Upper lobe of left lung (tissue), 6 donors: ENCODE data around the gene IKBKG. TPM values are rescaled to one million over a fixed set of nuclear protein-coding genes. Genes with fewer than 3 reads are reported as not detected.
A peak's percentile ranks its signal among the peaks of the same experiment; 100 is the strongest.

ENCODE experiments used
- ATAC-seq, 2 donors: fragments of 200-7000 bp; cut with Tn5 transposase; one replicate each; pipeline ENCODE4 v1.9.1; 2022; ENCODE audit warnings: mild to moderate bottlenecking in 2 of 2, moderate library complexity in 2 of 2; ENCODE audit not compliant: low FRiP score in 2 of 2
- DNase-seq, 2 donors: peaks; one replicate each; pipeline ENCODE4 v3.0.0-alpha.2; 2019 to 2020
- H3K27ac ChIP-seq, 4 donors: fragments of 200-600 bp; sonication (generic); one replicate each; pipeline ENCODE4 v1.5.1; 2016 to 2019
- H3K27me3 ChIP-seq, 4 donors: fragments of 200-600 bp; sonication (generic); one replicate each; pipeline ENCODE4 v1.5.1; 2017 to 2019
- H3K36me3 ChIP-seq, 4 donors: fragments of 200-600 bp; sonication (generic); one replicate each; pipeline ENCODE4 v1.5.1; 2016 to 2019
- H3K4me1 ChIP-seq, 4 donors: fragments of 200-600 bp; sonication (generic); one replicate each; pipeline ENCODE4 v1.5.1; 2018 to 2019
- H3K4me3 ChIP-seq, 4 donors: fragments of 200-600 bp; sonication (generic); one replicate each; pipeline ENCODE4 v1.5.1; 2017 to 2019; ENCODE audit warnings: mild to moderate bottlenecking in 2 of 4, moderate library complexity in 1 of 4
- H3K9me3 ChIP-seq, 4 donors: fragments of 200-600 bp; sonication (generic); one replicate each; pipeline ENCODE4 v1.5.1; 2018 to 2019
- CTCF ChIP-seq, 6 experiments: fragments of 450-650 bp in 4 of 6; fragments of 200-600 bp in 2 of 6; sonication (generic) in 2 of 6; IDR thresholded peaks; one replicate each; pipeline ENCODE4 v1.5.1; 2016 to 2019; ENCODE audit warnings: antibody characterized with exemption in 6 of 6
- EP300 ChIP-seq, 4 donors: sonication (generic); formaldehyde crosslinking; IDR thresholded peaks; one replicate each; pipeline ENCODE4 v1.5.1; 2017; ENCODE audit warnings: antibody characterized with exemption in 4 of 4, control low read depth in 2 of 4
- POLR2A ChIP-seq, 4 donors: fragments of 450-650 bp; IDR thresholded peaks; one replicate each; pipeline ENCODE4 v1.5.1; 2016 to 2017; ENCODE audit warnings: antibody characterized with exemption in 4 of 4, mild to moderate bottlenecking in 2 of 4
- POLR2AphosphoS5 ChIP-seq, 2 donors: sonication (generic); formaldehyde crosslinking; IDR thresholded peaks; one replicate each; pipeline ENCODE4 v1.5.1; 2017; ENCODE audit warnings: antibody characterized with exemption in 2 of 2
- WGBS, 2 donors: methylation state at CpG; one replicate each; pipeline ENCODE4 v1.1.5; 2017 to 2018; 5-methylcytosine and 5-hydroxymethylcytosine counted together
- total RNA-seq, 6 donors: library from RNA; depleted of rRNA in 4 of 6; stranded (reverse); fragments of >200 nt in 4 of 6; gene quantifications; one replicate each; pipeline versions ENCODE4 v1.1.0 to v1.2.1, GENCODE V29; 2016 to 2021
- donor health status: DM: no; HTN: no; CAD: no; lungs with moderate emphysema.
- donor health status: DM: no; HTN: yes; CAD: no; lungs with severe emphysema.

IKBKG gene
- total RNA-seq, 6 donors from 2014 or later, result 11.1 to 46.3 (median 39.7) TPM

DNA sequence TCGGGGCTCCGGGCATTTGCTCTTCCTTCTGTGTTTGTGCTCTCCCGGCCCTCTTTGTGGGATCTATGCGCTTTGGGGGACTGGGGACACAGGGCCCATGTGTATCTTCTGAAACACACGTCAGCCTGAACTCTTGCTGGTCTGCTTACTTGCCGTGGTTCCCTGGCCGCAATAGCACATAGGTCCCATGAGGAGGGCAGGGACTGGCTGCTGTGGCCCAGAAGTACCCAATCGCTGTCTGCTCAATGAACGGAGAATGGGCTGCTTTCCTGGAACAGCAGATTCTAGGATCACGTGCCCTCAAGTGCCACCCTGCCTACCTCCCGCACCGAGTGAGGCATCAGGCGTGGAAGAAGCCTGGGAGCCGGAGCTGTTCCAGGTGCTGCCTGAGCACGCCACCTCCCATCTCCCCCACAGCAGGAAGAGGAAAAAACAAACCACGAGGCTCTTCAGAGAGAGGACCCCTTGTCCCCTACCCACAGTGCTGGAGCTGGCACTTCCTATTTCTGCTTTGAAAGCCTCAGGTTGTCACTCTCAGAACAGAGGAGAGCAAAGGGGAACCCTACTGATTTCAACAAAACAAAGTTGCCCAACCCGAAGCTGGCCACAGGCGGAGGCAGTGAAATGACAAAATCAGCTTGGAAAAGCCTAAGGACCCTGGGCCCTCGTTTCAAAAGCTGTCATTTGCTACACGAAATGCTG, 4.5 kb upstream of the IKBKG start:
- H3K27ac ChIP-seq, result peak overlapping the region; percentile 84 to 87 (median 86)
- TF ChIP-seq CTCF (IDR thresholded peaks at IDR 0.05) (no peak), POLR2A (IDR thresholded peaks at IDR 0.05) (peak in 1 of 4 donors; percentile 34), POLR2AphosphoS5 (IDR thresholded peaks at IDR 0.05) (peak in 1 of 2 donors; percentile 8)
- H3K36me3 ChIP-seq, result no peaks in the 10 kb centered on the region
- peaks cover 0 to 9% (median 0%) of the 10 kb centered on the region in 4 donors for H3K9me3 ChIP-seq
- H3K4me3 ChIP-seq, result peak overlapping the region in 2 of 4 donors; percentile 3 to 21
- peak in 1 of 2 donors; percentile 2 for ATAC-seq
- H3K27me3 ChIP-seq, result no peaks in the 10 kb centered on the region
- peaks cover 26 to 54% (median 34%) of the 10 kb centered on the region in 4 donors for H3K4me1 ChIP-seq
- peak in 1 of 2 donors; percentile 77 for DNase-seq
- 52 to 58% methylated on average over 3 to 20 of the region's 20 CpGs for WGBS, 2 donors

- ATAC-seq (no peak), DNase-seq (no peak)
- Histone ChIP-seq H3K9me3 (peaks cover 0 to 9% (median 0%) of the 10 kb centered on the region in 4 donors), H3K27me3 (no peaks in the 10 kb centered on the region), H3K36me3 (no peaks in the 10 kb centered on the region), H3K4me3 (peak overlapping the region in 3 of 4 donors; percentile 59 to 76 (median 69)), H3K4me1 (peaks cover 36 to 61% (median 39%) of the 10 kb centered on the region in 4 donors), H3K27ac (peak overlapping the region in 2 of 4 donors; percentile 89)
- 90 to 92% methylated on average over 10 to 17 of the region's 17 CpGs for WGBS, 2 donors
- no peak for TF ChIP-seq POLR2AphosphoS5 (IDR thresholded peaks at IDR 0.05)
- no peak for TF ChIP-seq EP300 (IDR thresholded peaks at IDR 0.05)
- no peak for TF ChIP-seq POLR2A (IDR thresholded peaks at IDR 0.05)
- TF ChIP-seq CTCF (IDR thresholded peaks at IDR 0.05), result no peak
These were observed 1.6 kb upstream of the IKBKG start for GRCh38 chrX:154545673-154546274.

DNA sequence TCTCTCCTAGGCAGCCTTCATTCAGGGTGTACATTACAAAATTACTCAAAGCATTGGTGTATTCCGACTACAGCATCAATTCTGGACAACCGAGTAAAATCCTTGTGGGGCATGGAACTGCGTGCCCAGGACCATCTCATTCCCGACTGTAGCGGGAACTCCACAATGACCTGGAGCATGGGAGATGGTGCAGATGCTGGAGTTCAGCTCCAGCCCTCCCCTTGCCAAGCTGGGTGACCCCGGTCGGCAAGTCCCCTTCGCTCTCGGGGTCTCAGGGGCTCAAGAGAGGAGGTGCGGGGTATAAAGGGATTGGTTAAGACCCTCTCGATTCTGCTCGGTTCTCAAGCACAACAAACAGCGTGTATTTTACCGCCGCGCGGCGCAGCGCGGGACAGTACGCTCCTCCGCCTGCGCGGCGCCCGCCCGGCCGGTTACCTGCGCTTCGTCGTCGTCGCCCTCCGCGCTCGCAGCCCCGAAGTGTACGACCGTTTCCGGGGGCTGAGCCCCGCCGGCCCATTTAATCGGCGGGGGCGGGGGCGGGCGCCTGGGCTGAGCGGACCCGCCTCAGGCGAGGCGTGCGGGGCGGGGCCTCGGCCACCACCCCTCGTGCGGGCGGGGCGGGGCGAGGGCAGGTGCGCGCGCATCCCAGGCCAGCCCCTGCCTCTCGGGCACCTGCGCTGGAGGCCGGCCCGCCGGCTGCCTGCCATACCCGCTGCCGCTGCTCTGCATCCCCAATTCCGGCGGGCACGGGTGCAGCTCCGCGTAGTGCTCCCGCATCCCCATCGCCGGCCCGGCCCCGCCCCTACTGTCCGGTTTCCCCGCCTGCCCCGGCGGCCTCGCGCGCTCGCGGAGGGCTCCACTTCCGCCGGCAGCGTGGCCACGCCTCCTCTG, 821 bp upstream of the IKBKG start, which contains the start of gene G6PD:
TSS of gene G6PD (minus strand) at position 493 of the 891 bp plus-strand sequence. CDS start 691 bp downstream, outside the sequence.
- peaks cover 32 to 54% (median 36%) of the 10 kb centered on the region in 4 donors for H3K4me1 ChIP-seq
- peak; percentile 69 to 90 for ATAC-seq
- TF ChIP-seq POLR2A (IDR thresholded peaks at IDR 0.05) (peak in 2 of 4 donors; percentile 22 to 66), CTCF (IDR thresholded peaks at IDR 0.05) (peak in 1 of 6 experiments; percentile 32), POLR2AphosphoS5 (IDR thresholded peaks at IDR 0.05) (peak; percentile 6 to 24), EP300 (IDR thresholded peaks at IDR 0.05) (no peak)
- peak within 1 kb of the TSS; percentile 59 to 76 (median 66) for H3K4me3 ChIP-seq
- H3K9me3 ChIP-seq, result peaks cover 0 to 9% (median 0%) of the 10 kb centered on the region in 4 donors
- peak within 1 kb of the TSS; percentile 86 to 89 (median 89) for H3K27ac ChIP-seq
- peak; percentile 76 to 97 for DNase-seq
- no peaks in the 10 kb centered on the region for H3K27me3 ChIP-seq
- no peaks in the 10 kb centered on the region for H3K36me3 ChIP-seq
- 32% methylated on average over 52 of the region's 92 CpGs; no CpG with 5 or more reads in 1 of the 2 donors for WGBS, 2 donors

- Histone ChIP-seq H3K4me3 (peak overlapping the region; percentile 59 to 76 (median 66)), H3K36me3 (peaks cover 0 to 3% (median 0%) of the 10 kb centered on the region in 4 donors), H3K27ac (peak overlapping the region; percentile 86 to 89 (median 89)), H3K27me3 (no peaks in the 10 kb centered on the region), H3K9me3 (peaks cover 0 to 9% (median 0%) of the 10 kb centered on the region in 4 donors), H3K4me1 (peaks cover 18 to 51% (median 25%) of the 10 kb centered on the region in 4 donors)
- ATAC-seq (no peak), DNase-seq (no peak)
- 0 to 39% methylated on average over 9 of the region's 9 CpGs for WGBS, 2 donors
- TF ChIP-seq POLR2AphosphoS5 (IDR thresholded peaks at IDR 0.05) (no peak), POLR2A (IDR thresholded peaks at IDR 0.05) (no peak)
These were observed 552 bp downstream of the IKBKG start for GRCh38 chrX:154548028-154548316.
